ENCODE measurements around the gene CHD3. TPM values are rescaled to one million over a fixed set of nuclear protein-coding genes. Genes with fewer than 3 reads are reported as not detected.
A peak's percentile ranks its signal among the peaks of the same experiment; 100 is the strongest.

The CHD3 gene
- polyA plus RNA-seq, 2 of the 4 experiments (the other 2 are of a cell fraction): 56.3 to 111 TPM

GRCh38 chr17:7915611-7916384 lies 27.2 kb downstream of the CHD3 start, which contains the start of gene RNF227 (continued):
- 0 out of 2 replicates have a peak, but pooled peaks have one; percentile 18 for TF ChIP-seq REST (IDR thresholded peaks at IDR 0.05)
- 0 out of 2 replicates have a peak, but pooled peaks have one; percentile 27 for TF ChIP-seq MYC (IDR thresholded peaks at IDR 0.05; ENCODE audit: borderline replicate concordance, low read length)
- TF ChIP-seq PHF8 (IDR thresholded peaks at IDR 0.05; ENCODE audit: borderline replicate concordance, low read depth): peak; percentile 51
- peak; percentile 86 for TF ChIP-seq POLR2A (IDR thresholded peaks at IDR 0.05; ENCODE audit: low read length)
- TF ChIP-seq ZNF302 (CRISPR knock-in tag; IDR thresholded peaks at IDR 0.05): 0 out of 2 replicates have a peak, but pooled peaks have one; percentile 3
- peak; percentile 99 for TF ChIP-seq E2F6 (IDR thresholded peaks at IDR 0.05; ENCODE audit: borderline replicate concordance, low read depth)
- TF ChIP-seq KDM1A (IDR thresholded peaks at IDR 0.05; ENCODE audit: low read depth): no peak
- no peak for TF ChIP-seq CHD2 (IDR thresholded peaks at IDR 0.05; ENCODE audit: low read length, partially characterized antibody)
- TF ChIP-seq MAZ (IDR thresholded peaks at IDR 0.05; ENCODE audit: borderline replicate concordance, low read depth, low read length): peak; percentile 61; the same call in 1 of the 2 replicates
- TF ChIP-seq RNF2 (IDR thresholded peaks at IDR 0.05; ENCODE audit: borderline replicate concordance, low read depth): peak; percentile 99
- peak; percentile 85 for TF ChIP-seq TP53 (CRISPR knock-in tag; IDR thresholded peaks at IDR 0.05)
- peak; percentile 81 for TF ChIP-seq HOXB13 (CRISPR knock-in tag; IDR thresholded peaks at IDR 0.05; ENCODE audit: low read depth)

GRCh38 chr17:7916385-7916682 lies 27.7 kb downstream of the CHD3 start:
- WGBS (ENCODE audit: missing lambda C conversion rate): 58% methylated on average over 15 of the region's 15 CpGs
- ATAC-seq: no peak
- ChIA-PET CTCF (interaction anchor here (0.7 to 14.8 kb wide), 20 partner anchors 9 to 163 kb away, joined by 3 to 372 read pairs (median 4); partner anchors contain the start of genes CHD3, CNTROB, KCNAB3 and TRAPPC1), POLR2A (interaction anchor here (0.7 to 2.3 kb wide), 8 partner anchors 10 to 125 kb away, joined by 3 to 20 read pairs (median 6); partner anchors contain the start of genes CNTROB, NAA38 and TRAPPC1)
- Histone ChIP-seq H3K4me2 (peak overlapping the region; percentile 88), H3K4me1 (peaks cover 13% of the 10 kb centered on the region), H3K4me3 (peak overlapping the region; percentile 48), H3K27ac (peak overlapping the region; percentile 82 to 92), H3K9me3 (no peaks in the 10 kb centered on the region)
- peak; percentile 50; the same call in 1 of the 2 replicates for TF ChIP-seq BHLHE40 (IDR thresholded peaks at IDR 0.05; ENCODE audit: low read depth, low read length)
- TF ChIP-seq PHF8 (IDR thresholded peaks at IDR 0.05; ENCODE audit: borderline replicate concordance, low read depth): no peak
- TF ChIP-seq RNF2 (IDR thresholded peaks at IDR 0.05; ENCODE audit: borderline replicate concordance, low read depth): peak; percentile 83; the same call in 1 of the 2 replicates
- no peak for FAIRE-seq
- no peak for DNase-seq (ENCODE audit: low read depth in 1 of 2, low spot score in 1 of 2)

GRCh38 chr17:7916808-7917207 lies 28.2 kb downstream of the CHD3 start:
- Histone ChIP-seq H3K9me3 (no peaks in the 10 kb centered on the region), H3K4me1 (peaks cover 13% of the 10 kb centered on the region), H3K4me3 (no peak overlapping the region), H3K4me2 (peak overlapping the region; percentile 88; the same call in 2 of the 3 replicates), H3K27ac (no peak overlapping the region)
- FAIRE-seq (no peak), ATAC-seq (no peak), DNase-seq (ENCODE audit: low read depth in 1 of 2, low spot score in 1 of 2) (no peak)
- WGBS (ENCODE audit: missing lambda C conversion rate): 95% methylated on average over 2 of the region's 2 CpGs
- CTCF ChIA-PET: interaction anchor here (0.6 to 14.8 kb wide), 18 partner anchors 10 to 180 kb away, joined by 3 to 372 read pairs (median 4); partner anchors contain the start of genes CHD3, CNTROB, KCNAB3 and TRAPPC1
- POLR2A ChIA-PET: interaction anchor here (2.3 kb wide), 1 partner anchor 16 kb away, joined by 20 read pairs; the partner anchor contains the start of genes CNTROB and TRAPPC1
- no peak for TF ChIP-seq REST (IDR thresholded peaks at IDR 0.05)
- TF ChIP-seq EHMT2 (IDR thresholded peaks at IDR 0.05; ENCODE audit: low read depth): no peak
- no peak for TF ChIP-seq ELK1 (IDR thresholded peaks at IDR 0.05; ENCODE audit: low read depth, low read length)
- no peak for TF ChIP-seq FOXS1 (CRISPR knock-in tag; IDR thresholded peaks at IDR 0.05)
- no peak for TF ChIP-seq HDAC2 (IDR thresholded peaks at IDR 0.05)
- TF ChIP-seq HMGXB4 (CRISPR knock-in tag; IDR thresholded peaks at IDR 0.05; ENCODE audit: borderline replicate concordance): no peak
- no peak for TF ChIP-seq RAD21 (conservative IDR thresholded peaks at IDR 0.05 in 1 of 2, IDR thresholded peaks at IDR 0.05 in 1 of 2)
- no peak for TF ChIP-seq CHD4 (IDR thresholded peaks at IDR 0.05; ENCODE audit: borderline replicate concordance)
- no peak for TF ChIP-seq KDM1A (IDR thresholded peaks at IDR 0.05; ENCODE audit: low read depth)
